Measurements from ENCODE around the gene MAST4.

DNA sequence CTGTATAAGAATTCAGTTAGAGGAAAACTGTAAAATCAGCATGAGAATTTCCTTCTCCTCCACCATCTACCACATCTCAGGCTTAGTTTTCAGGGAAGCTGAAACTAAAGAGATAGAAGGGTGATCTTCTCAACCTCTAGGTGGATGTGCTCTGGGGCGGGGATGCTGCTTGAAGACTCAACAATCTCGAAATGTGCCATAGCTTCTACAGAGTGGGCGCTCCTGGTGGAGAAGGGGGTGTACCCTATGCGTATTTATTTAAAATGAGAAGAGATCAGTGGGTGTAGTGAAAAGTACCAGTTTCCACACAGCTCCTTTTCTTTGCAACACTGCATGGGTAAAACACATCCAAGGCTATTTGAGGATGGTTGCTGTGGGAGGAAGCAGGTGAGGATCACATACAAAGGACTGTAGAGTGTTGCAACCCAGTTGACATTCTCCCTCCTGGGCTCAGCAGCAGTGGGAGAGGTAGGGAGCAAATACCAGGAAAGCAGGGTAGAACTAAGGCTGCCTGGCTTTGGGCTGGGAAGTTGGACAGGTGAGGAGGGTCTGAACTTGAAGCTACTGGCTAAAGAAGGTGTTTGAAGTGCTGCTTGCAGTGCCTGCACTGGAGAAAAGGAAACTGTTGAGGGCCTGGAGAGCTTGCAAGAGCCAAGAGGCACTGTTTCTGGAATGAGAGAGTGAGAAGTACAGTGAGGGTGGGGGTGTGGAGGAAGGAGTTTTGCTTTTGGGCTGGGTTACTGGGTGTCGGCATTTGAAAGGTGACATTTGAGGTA is 73.1 kb downstream of the MAST4 start:
- TF ChIP-seq, protein P1, sequence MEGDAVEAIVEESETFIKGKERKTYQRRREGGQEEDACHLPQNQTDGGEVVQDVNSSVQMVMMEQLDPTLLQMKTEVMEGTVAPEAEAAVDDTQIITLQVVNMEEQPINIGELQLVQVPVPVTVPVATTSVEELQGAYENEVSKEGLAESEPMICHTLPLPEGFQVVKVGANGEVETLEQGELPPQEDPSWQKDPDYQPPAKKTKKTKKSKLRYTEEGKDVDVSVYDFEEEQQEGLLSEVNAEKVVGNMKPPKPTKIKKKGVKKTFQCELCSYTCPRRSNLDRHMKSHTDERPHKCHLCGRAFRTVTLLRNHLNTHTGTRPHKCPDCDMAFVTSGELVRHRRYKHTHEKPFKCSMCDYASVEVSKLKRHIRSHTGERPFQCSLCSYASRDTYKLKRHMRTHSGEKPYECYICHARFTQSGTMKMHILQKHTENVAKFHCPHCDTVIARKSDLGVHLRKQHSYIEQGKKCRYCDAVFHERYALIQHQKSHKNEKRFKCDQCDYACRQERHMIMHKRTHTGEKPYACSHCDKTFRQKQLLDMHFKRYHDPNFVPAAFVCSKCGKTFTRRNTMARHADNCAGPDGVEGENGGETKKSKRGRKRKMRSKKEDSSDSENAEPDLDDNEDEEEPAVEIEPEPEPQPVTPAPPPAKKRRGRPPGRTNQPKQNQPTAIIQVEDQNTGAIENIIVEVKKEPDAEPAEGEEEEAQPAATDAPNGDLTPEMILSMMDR (IDR thresholded peaks at IDR 0.05; ENCODE audit: low read depth, low read length, missing input control): no peak
- TF ChIP-seq SP1 (IDR thresholded peaks at IDR 0.05) (no peak), JUND (IDR thresholded peaks at IDR 0.05) (no peak), RXRA (IDR thresholded peaks at IDR 0.05) (no peak), TAF1 (conservative IDR thresholded peaks at IDR 0.05) (no peak)
- TF ChIP-seq, protein P2, sequence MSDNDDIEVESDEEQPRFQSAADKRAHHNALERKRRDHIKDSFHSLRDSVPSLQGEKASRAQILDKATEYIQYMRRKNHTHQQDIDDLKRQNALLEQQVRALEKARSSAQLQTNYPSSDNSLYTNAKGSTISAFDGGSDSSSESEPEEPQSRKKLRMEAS (IDR thresholded peaks at IDR 0.05): no peak
- TF ChIP-seq, protein P3, sequence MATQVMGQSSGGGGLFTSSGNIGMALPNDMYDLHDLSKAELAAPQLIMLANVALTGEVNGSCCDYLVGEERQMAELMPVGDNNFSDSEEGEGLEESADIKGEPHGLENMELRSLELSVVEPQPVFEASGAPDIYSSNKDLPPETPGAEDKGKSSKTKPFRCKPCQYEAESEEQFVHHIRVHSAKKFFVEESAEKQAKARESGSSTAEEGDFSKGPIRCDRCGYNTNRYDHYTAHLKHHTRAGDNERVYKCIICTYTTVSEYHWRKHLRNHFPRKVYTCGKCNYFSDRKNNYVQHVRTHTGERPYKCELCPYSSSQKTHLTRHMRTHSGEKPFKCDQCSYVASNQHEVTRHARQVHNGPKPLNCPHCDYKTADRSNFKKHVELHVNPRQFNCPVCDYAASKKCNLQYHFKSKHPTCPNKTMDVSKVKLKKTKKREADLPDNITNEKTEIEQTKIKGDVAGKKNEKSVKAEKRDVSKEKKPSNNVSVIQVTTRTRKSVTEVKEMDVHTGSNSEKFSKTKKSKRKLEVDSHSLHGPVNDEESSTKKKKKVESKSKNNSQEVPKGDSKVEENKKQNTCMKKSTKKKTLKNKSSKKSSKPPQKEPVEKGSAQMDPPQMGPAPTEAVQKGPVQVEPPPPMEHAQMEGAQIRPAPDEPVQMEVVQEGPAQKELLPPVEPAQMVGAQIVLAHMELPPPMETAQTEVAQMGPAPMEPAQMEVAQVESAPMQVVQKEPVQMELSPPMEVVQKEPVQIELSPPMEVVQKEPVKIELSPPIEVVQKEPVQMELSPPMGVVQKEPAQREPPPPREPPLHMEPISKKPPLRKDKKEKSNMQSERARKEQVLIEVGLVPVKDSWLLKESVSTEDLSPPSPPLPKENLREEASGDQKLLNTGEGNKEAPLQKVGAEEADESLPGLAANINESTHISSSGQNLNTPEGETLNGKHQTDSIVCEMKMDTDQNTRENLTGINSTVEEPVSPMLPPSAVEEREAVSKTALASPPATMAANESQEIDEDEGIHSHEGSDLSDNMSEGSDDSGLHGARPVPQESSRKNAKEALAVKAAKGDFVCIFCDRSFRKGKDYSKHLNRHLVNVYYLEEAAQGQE (IDR thresholded peaks at IDR 0.05): no peak

Measured in liver (tissue), 3 donors.